Skeletal muscle tissue (tissue), 4 donors: ENCODE results near the gene GPR157. TPM values are rescaled to one million over a fixed set of nuclear protein-coding genes. Genes with fewer than 3 reads are reported as not detected.
"Not testable (repeated sequence)": the region's sequence is repeated elsewhere in the genome, so short reads cannot be mapped to it uniquely, and the experiment has no call there.

Source experiments
- H3K27ac ChIP-seq: one replicate; pipeline ENCODE4 v1.7.0; 2013; ENCODE audit warnings: mild to moderate bottlenecking, low read depth, low read length, inconsistent platforms
- H3K27me3 ChIP-seq, 3 donors: one replicate each; pipeline ENCODE4 v1.7.0; 2013; ENCODE audit warnings: low read length in 3 of 3; ENCODE audit not compliant: control insufficient read depth in 3 of 3, insufficient read depth in 3 of 3
- H3K36me3 ChIP-seq, 3 donors: one replicate each; pipeline ENCODE4 v1.7.0; 2013; ENCODE audit warnings: low read length in 3 of 3; ENCODE audit not compliant: control insufficient read depth in 3 of 3, insufficient read depth in 3 of 3
- H3K4me1 ChIP-seq, 3 donors: one replicate each; pipeline ENCODE4 v1.7.0; 2013; ENCODE audit warnings: low read length in 3 of 3, mild to moderate bottlenecking in 3 of 3; ENCODE audit not compliant: control insufficient read depth in 3 of 3, insufficient read depth in 3 of 3
- H3K4me3 ChIP-seq, 3 donors: one replicate each; pipeline ENCODE4 v1.7.0; 2013; ENCODE audit warnings: low read length in 3 of 3
- H3K9ac ChIP-seq, 3 donors: one replicate each; pipeline ENCODE4 v1.7.0; 2013; ENCODE audit warnings: low read length in 3 of 3, mild to moderate bottlenecking in 3 of 3, moderate library complexity in 2 of 3, low read depth in 1 of 3
- H3K9me3 ChIP-seq, 3 donors: one replicate each; pipeline ENCODE4 v1.7.0; 2013; ENCODE audit warnings: low read length in 3 of 3; ENCODE audit not compliant: control insufficient read depth in 3 of 3
- total RNA-seq: library from RNA; depleted of rRNA; stranded (reverse); fragments of >200 nt; gene quantifications from one replicate; pipeline ENCODE4 v1.2.3, GENCODE V29; 2014
- donor health status: Osteomylitis.

GPR157 gene
- total RNA-seq, 1 donor from 2014 or later = 2.6 TPM

DNA sequence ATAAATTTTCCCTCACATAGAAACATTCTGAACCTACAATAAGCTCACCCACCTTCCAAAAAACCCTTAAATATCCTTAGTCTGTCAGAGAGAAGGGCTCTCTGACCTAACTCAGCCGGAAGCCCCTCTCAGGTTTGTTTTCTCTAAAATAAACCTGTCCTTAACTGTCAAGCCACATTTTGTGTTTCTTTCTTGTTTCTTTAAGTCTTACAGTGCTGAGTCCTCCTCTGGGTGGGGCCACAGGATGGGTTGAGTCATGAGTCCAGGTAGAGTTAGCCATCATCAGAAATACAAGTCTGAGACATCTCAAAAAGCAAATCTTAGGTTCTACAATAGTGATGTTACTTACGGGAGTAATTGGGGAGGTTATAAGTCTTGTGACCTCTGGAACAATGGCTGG lies 33.1 kb downstream of the GPR157 start:
- no peak overlapping the region for H3K4me3 ChIP-seq
- no peaks in the 10 kb centered on the region for H3K9me3 ChIP-seq
- peaks cover 0 to 2% (median 0%) of the 10 kb centered on the region in 3 donors for H3K36me3 ChIP-seq
- H3K9ac ChIP-seq = no peak overlapping the region
- H3K4me1 ChIP-seq = peaks cover 10 to 23% (median 11%) of the 10 kb centered on the region in 3 donors
- no peaks in the 10 kb centered on the region for H3K27me3 ChIP-seq
- no peak overlapping the region for H3K27ac ChIP-seq

DNA sequence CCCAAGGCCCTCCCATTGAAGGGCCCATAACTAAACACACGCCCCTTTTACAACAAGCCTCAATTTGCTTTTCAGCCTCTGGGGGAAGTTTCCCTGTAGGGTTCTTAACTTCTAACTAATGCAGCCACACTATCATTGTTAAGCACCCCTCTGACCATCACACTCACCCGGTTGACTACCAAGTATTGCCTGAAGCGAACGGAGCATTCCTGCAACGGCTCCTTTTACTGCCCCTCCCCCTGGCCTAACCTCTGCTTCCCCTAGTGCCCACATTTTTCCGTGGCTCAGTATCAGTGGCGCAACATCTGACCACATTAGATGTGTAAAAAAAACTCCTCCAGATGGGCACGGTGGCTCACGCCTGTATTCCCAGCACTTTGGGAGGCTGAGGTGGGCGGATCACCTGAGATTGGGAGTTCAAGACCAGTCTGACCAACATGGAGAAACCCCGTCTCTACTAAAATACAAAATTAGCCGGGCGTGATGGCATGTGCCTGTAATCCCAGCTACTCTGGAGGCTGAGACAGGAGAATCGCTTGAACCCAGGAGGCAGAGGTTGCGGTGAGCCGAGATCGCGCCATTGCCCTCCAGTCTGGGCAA lies 34.8 kb downstream of the GPR157 start:
- not testable (repeated sequence) for H3K9me3 ChIP-seq, H3K4me1 ChIP-seq, H3K36me3 ChIP-seq, H3K27ac ChIP-seq, H3K9ac ChIP-seq, H3K4me3 ChIP-seq, H3K27me3 ChIP-seq

DNA sequence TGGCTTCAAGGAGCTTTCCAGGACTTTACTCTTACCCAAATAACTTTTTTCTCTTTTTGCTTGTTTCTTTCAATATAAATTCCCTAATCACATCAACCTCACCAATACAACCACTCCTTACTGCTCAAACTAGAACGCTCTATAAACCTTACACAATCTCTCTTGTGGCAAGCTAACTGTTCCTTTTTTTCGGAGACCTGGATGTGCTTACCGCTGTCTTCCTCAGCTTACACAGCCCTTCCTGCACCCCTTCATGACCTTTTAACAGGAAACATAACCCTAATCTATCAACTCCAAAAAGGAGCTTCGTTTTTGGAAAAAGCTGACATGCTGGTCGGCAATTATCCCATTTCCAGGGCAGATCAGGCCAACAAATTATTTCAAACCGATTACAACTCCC lies 35.3 kb downstream of the GPR157 start:
- no peak overlapping the region for H3K27ac ChIP-seq
- H3K9ac ChIP-seq = no peak overlapping the region
- no peaks in the 10 kb centered on the region for H3K9me3 ChIP-seq
- H3K4me1 ChIP-seq = peaks cover 0 to 4% (median 3%) of the 10 kb centered on the region in 3 donors
- no peak overlapping the region for H3K4me3 ChIP-seq
- H3K27me3 ChIP-seq = no peaks in the 10 kb centered on the region
- no peaks in the 10 kb centered on the region for H3K36me3 ChIP-seq

DNA sequence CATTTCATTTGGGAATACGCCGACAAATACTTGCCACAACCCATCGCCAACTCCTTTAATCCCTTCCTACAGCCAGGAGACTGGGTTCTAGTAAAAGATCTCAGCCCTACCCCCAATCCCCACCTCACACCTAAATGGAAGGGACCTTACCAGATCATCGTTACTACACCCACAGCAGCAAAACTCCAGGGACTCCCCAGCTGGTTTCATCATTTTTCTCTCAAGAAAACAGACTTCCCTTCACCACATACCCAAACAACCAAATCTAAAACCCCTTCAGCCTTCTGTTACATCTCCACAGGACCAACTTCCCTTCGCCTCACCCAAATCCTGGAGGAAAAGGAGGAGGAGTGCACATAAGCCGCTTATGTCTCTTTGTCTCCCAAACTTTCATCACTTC lies 35.8 kb downstream of the GPR157 start:
- Histone ChIP-seq H3K9me3 (no peaks in the 10 kb centered on the region), H3K27ac (no peak overlapping the region)

DNA sequence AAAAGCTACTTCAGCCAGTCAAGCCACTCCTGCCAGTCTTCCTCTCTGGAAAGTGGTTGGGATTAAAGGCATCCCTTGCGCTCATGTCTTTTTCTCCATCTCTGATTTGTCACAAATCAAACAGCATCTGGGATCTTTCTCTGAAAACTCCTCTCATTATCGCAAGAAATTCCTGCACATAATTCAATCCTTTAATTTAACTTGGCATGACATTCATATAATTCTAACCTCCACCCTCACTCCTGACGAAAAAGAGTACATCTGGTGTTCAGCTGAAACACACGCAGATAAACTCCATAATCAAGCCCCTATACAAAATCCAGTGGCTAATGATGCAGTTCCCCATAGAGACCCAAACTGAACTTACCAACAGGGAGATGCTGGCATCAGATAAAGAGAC lies 40.1 kb downstream of the GPR157 start:
- H3K4me1 ChIP-seq = no peaks in the 10 kb centered on the region
- no peaks in the 10 kb centered on the region for H3K36me3 ChIP-seq
- H3K4me3 ChIP-seq = no peak overlapping the region
- no peak overlapping the region for H3K27ac ChIP-seq
- H3K9ac ChIP-seq = no peak overlapping the region
- no peaks in the 10 kb centered on the region for H3K27me3 ChIP-seq
- no peaks in the 10 kb centered on the region for H3K9me3 ChIP-seq

More for the DNA sequence above, 35.8 kb downstream of the GPR157 start:
- H3K36me3 ChIP-seq = no peaks in the 10 kb centered on the region
- H3K4me1 ChIP-seq = no peaks in the 10 kb centered on the region
- H3K9ac ChIP-seq = no peak overlapping the region
- H3K27me3 ChIP-seq = no peaks in the 10 kb centered on the region
- no peak overlapping the region for H3K4me3 ChIP-seq

DNA sequence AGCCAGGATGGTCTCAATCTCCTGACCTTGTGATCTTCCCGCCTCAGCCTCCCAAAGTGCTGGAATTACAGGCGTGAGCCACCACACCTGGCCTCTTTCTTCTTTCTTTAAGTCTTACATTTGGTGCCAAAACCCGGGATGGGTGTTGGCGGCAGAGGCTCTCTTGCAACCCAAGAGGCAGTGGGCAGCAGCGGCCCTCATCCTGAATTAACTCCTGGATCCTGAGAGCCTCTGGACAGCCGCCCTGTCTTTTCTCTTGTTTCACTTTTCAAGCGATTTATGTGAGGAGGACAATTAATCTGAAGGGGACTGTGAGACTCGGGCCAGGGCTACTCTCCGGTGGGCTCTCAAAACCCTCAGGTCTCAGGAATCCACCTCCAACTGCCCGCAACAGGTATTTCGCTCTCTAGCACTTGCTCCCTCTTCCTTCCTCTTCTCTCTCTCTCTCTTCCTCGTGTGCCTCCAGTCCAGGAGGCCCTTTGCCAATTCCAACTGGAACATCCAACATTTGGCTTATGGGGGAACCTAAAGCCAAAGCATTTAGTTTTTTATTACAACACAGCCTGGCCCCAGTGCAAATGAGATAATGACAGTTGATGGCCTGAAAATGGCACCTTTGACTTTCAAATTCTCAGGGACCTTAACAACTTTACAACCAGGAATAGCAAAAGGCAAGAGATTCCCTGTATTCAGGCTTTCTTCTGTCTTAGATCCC lies 41.3 kb downstream of the GPR157 start:
- Histone ChIP-seq H3K27ac (no peak overlapping the region), H3K4me1 (no peaks in the 10 kb centered on the region), H3K4me3 (no peak overlapping the region), H3K27me3 (no peaks in the 10 kb centered on the region), H3K9me3 (no peaks in the 10 kb centered on the region), H3K9ac (no peak overlapping the region), H3K36me3 (no peaks in the 10 kb centered on the region)

DNA sequence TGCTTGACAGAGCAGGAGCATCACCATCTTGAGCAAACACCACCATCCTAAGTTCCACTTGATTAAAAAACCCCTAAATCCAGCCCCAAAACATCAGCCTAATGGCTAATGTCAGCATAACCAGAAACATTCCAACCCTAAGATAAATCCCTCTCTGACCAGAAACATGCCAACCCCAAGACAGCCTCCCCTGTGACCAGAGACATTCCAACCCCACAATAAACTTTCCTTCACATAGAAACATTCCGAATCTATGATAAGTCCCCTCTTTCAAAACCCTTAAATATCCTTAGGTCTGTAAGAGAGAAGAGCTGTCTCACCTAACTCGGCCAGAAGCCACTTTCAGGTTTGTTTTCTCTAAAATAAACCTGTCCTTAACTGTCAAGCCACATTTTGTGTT lies 42.1 kb downstream of the GPR157 start:
- Histone ChIP-seq H3K27ac (no peak overlapping the region), H3K9me3 (no peaks in the 10 kb centered on the region), H3K9ac (no peak overlapping the region), H3K36me3 (no peaks in the 10 kb centered on the region), H3K27me3 (no peaks in the 10 kb centered on the region), H3K4me3 (no peak overlapping the region), H3K4me1 (no peaks in the 10 kb centered on the region)

DNA sequence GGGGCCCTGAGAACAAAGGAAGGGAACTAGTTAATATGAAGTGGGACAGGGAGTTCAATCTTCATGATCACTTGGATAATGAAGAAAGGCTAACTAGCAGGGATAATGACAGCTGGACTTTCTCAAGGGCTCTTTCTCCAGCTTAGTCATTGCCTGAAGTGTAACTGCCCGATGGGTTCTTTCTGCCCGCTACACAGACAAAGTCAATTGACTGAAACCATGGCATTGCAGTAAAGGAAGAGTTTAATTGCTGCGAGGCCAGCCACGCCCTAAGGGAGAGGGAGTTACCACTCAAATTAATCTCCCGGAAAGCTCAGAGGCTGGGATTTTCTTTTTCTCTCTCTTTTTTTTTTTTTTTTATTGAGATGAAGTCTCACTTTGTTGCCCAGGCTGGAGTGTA lies 42.9 kb downstream of the GPR157 start:
- Histone ChIP-seq H3K27ac (no peak overlapping the region), H3K9me3 (no peaks in the 10 kb centered on the region)

DNA sequence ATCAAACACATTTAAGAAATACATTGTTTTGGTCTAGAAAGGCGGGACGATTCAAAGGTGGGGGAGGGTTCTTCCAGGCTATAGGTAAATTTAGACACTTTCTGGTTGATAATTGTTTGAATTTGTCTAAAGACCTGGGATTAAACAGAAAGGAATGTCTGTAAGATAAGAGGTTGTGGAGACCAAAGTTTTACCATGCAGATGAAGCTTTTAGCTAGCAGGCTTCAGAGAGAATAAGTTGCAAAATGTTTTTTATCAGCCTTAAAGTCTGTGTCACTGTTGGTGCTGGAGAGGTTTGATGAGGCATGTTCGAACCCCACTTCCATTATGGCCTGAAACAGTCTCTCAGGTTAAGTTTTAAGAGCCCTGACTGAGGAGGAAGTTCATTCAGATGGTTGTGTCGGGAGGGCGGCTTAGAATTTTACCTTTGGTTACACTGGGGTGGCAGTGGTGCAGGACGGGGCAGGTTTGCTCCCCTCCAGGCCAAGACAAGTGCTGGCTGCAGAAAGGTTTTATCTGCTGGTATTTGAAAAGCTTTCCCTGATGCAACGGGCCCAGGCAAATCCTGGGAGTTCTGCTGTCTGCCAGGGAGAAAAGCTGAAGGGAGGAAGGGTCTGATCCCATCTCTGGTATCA lies 43.5 kb downstream of the GPR157 start:
- no peak overlapping the region for H3K4me3 ChIP-seq
- H3K4me1 ChIP-seq = no peaks in the 10 kb centered on the region
- no peak overlapping the region for H3K9ac ChIP-seq
- no peak overlapping the region for H3K27ac ChIP-seq
- no peaks in the 10 kb centered on the region for H3K36me3 ChIP-seq
- H3K27me3 ChIP-seq = no peaks in the 10 kb centered on the region
- H3K9me3 ChIP-seq = no peaks in the 10 kb centered on the region

More for the DNA sequence above, 42.9 kb downstream of the GPR157 start:
- H3K9ac ChIP-seq = no peak overlapping the region
- no peak overlapping the region for H3K4me3 ChIP-seq
- no peaks in the 10 kb centered on the region for H3K27me3 ChIP-seq
- H3K36me3 ChIP-seq = no peaks in the 10 kb centered on the region
- no peaks in the 10 kb centered on the region for H3K4me1 ChIP-seq

DNA sequence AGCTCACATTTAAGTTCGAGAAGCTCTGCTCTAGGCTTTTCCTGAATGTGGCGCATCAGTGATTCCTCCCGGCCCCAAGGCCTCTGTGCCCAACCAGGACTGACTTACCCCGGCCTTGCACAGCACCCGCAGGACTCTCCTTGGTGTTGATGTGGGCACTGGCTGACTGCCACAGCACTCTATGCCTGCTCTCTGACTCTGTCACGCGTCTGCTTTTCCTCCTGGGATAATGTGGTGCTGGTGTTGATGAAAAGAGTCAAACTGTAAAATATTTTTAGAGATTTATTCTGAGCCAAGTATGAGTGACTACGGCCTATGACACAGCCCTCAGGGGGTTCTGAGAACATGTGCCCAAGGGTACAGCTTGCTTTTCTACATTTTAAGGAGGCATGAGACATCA lies 44.0 kb downstream of the GPR157 start:
- Histone ChIP-seq H3K27me3 (no peaks in the 10 kb centered on the region), H3K36me3 (no peaks in the 10 kb centered on the region), H3K4me3 (no peak overlapping the region), H3K9me3 (no peaks in the 10 kb centered on the region), H3K4me1 (peaks cover 1 to 2% (median 2%) of the 10 kb centered on the region in 3 donors), H3K27ac (no peak overlapping the region), H3K9ac (no peak overlapping the region)
